Activated T-helper 9 cell treated with anti-CD3 and anti-CD28 coated beads, Interleukin-2, amount 50 U/mL, for 16 hours (primary cell): Measurements from ENCODE around the gene ZNF514.

Source experiments
- DNase-seq: peaks from one replicate; pipeline ENCODE4 v3.0.0-alpha.2; 2020; ENCODE audit warnings: low read depth

Gene ZNF514

GRCh38 chr2:95159690-95160449 is at the start of gene ZNF514:
ZNF514 (minus strand) TSS chr2:95159848; CDS start chr2:95153253, 6,595 bp downstream.
- peak; percentile 68 for DNase-seq

GRCh38 chr2:95208106-95208505 is 48.5 kb upstream of the ZNF514 start:
- DNase-seq, result no peak

DNA sequence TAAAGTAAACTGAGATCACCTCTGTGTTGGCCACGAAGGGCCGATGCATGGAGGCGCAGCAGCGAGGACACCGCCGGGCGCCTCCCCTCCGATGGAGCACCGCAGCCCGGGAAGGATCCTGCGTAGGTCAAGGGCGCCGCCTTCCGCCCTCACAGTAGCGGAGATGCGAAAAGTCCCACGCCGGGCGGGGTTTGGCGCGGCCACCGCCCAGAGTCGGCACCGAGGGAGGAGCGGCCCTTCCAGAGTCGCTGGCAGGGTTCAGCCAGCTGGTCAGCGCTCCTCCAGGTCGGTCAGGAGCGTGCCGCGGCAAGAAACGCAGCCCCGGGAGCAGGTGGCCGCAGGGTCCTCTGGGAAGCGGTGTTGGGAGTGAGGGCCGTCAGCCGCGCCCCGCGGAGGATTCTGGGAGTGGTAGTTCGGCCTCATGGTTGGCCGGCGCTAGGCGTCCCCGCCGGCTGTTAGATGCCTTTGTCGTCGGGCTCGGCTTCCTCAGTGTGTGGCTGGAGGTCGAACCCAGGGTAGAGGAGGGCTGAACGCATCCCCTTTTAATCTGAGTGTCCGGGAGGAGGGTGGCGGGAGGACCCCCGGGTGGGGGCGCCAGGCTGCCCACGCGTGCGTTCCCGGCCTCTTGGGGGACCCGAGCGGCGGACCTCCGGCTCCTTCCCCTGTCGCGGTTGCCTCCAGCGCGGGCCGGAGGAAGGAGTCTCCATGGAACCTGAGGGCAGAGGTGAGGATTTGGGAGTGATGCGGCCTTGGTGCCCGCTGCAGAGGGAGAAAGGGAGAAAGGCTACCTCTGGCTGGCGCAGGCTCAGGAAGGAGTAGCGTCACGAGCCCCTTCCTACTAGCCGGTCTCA is 47.7 kb upstream of the ZNF514 start, which contains the start of gene ZNF892:
Gene ZNF892, plus strand, starts transcription at position 411 of the 851 bp plus-strand sequence. Its CDS starts 295 bp downstream, at position 706.
- peak; percentile 65 for DNase-seq

DNA sequence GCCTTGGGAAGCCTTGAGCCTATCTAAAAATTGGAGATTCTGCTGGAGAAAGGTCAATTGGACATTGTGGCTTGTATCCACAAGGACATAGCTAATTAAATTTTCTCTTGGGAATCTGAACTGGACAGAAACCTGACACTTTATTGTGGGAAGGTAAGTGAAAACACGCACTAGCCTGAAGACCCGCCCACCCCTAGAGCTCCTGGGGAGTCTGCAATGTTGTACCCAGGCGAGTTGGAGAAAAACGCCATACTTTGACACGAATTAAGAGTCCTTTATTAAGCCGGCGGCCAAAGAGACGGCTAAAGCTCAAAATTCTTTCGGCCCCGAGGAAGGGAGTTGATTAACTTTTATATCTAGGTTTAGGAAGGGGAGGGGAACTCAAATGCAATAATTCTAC is 46.4 kb upstream of the ZNF514 start:
- DNase-seq, result no peak

GRCh38 chr2:95204396-95204795 is 44.7 kb upstream of the ZNF514 start:
- DNase-seq, result no peak

GRCh38 chr2:95203911-95204310 is 44.3 kb upstream of the ZNF514 start:
- DNase-seq, result no peak

DNA sequence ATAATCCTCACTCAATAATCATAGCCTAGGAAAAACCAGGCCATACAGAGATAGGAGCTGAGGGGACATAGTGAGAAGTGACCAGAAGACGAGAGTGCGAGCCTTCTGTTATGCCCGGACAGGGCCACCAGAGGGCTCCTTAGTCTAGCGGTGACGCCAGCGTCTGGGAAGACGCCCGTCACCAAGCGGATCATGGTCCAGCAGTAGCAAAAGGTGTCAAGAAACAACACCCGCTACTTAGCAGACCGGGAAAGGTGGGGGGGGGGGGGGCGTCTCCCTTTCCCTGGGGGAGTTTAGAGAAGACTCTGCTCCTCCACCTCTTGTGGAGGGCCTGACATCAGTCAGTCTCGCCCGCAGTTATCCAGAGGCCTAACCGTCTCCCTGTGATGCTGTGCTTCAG is 33.3 kb upstream of the ZNF514 start:
- peak; percentile 10 for DNase-seq

DNA sequence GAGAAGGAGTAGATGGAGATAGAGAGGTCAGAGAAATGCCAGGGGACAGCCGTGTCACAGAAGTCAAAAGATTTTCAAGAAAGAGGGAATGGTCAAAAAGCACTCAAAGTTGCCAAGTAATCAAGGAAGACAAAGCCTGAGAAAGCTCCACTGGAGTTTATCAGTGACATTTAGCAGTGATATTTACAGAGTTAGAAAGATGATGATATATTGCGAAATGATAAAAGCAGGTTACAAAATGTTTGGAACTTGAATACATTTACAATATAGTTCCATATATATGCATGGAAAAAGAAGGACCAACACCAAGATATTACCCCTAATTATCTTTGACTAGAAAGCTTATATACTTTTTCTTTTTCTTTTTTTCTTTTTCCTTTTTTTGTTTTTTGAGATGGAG is 26.3 kb upstream of the ZNF514 start:
- no peak for DNase-seq

- no peak for DNase-seq
Measured at GRCh38 chr2:95185197-95185596, 25.5 kb upstream of the ZNF514 start.

DNA sequence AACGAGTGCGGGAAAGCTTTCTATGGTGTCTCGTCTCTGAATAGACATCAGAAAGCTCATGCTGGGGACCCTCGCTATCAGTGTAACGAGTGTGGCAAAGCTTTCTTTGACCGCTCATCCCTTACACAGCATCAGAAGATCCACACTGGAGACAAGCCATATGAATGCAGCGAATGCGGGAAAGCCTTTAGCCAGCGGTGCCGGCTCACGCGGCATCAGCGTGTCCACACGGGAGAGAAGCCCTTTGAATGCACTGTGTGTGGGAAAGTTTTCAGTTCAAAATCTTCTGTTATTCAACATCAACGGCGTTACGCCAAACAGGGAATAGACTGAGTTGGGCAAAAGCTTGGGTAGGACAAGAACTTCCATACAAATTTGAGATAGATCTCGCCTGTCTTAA is 22.1 kb upstream of the ZNF514 start:
- DNase-seq, result no peak

DNA sequence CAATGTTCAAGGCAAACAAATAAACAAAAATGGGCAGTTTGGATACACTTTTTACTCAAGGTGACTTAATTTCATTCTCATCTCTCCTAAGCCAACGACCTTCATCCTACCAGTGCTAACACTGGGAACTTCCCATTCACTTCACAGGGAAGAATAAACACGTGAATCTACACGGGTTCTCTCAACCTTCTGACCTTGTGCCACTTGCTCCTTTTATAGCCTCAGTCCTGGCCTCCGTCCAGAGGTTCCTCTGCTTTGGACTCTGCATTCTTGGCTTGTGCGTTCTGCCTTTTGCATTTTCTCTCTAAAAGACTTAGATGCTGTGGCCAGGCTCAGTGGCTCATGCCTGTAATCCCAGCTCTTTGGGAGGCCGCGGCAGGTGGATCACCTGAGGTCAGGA is 19.8 kb upstream of the ZNF514 start:
- DNase-seq, result no peak

DNA sequence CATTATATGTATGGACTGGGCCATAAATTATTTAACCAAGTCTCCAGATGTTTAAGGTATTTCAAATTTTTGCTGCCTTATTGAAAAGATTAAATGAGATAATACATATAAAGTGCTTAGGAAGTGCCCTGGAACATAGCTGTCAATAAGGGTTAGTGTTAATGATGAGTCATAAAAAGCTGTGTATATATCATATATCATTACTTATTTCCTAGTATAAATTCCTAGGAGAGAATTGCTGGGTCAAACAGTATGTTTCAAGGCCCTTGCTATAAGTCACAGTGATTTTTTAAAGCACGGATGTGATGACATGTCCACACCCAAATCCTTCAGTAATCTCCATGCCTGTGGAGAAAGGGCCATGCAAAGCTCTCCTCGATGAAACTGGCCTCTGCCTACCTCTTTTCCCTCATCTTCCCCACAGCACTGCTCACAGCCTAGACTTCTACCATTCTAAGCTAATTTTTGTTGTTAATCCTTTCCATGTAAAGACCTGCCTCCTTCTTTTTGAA is 14.4 kb upstream of the ZNF514 start:
- no peak for DNase-seq

DNA sequence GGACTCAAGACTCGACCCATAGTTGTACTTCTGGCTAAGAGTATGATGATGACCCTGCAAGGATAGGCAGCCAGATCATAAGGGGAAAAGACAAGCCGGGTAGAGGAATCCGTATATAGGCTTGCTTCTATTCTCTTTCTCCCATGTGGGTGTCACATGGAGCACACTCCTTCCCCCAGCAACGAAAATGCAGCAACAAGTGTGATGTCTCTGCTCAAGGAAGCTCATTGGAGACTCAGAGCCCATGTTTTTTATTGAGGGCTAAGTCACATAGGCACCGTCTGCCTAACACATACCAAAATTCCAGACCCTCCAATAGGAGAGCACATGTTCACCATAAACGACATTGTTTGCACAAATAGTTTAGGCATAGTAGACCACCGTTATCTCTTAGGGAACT is 12.3 kb upstream of the ZNF514 start:
- no peak for DNase-seq

- no peak for DNase-seq
Measured at GRCh38 chr2:95166065-95166763, 6.6 kb upstream of the ZNF514 start.

GRCh38 chr2:95165371-95166064 is 5.9 kb upstream of the ZNF514 start, which contains the start of gene ZNF2:
ZNF2 (plus strand) TSS chr2:95165809; CDS start chr2:95176227, 10,418 bp downstream.
- DNase-seq, result peak; percentile 96

DNA sequence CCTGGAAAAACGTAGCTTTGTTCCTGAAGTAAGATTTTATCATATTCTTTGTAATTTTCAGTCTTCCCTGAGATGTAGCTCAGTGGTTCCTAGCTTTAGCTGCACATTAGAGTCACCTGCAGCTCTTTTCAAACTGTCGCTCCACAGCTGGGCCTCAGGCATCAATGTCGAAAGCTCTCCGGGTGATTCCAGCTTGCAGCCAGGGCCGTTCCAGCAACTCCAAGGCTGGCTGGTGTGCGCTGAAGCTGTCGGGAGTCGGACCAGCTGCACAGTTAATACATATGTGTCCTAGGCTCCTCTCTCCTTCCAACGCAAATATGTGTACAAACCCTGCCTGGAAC is 5.4 kb upstream of the ZNF514 start:
- no peak for DNase-seq

DNA sequence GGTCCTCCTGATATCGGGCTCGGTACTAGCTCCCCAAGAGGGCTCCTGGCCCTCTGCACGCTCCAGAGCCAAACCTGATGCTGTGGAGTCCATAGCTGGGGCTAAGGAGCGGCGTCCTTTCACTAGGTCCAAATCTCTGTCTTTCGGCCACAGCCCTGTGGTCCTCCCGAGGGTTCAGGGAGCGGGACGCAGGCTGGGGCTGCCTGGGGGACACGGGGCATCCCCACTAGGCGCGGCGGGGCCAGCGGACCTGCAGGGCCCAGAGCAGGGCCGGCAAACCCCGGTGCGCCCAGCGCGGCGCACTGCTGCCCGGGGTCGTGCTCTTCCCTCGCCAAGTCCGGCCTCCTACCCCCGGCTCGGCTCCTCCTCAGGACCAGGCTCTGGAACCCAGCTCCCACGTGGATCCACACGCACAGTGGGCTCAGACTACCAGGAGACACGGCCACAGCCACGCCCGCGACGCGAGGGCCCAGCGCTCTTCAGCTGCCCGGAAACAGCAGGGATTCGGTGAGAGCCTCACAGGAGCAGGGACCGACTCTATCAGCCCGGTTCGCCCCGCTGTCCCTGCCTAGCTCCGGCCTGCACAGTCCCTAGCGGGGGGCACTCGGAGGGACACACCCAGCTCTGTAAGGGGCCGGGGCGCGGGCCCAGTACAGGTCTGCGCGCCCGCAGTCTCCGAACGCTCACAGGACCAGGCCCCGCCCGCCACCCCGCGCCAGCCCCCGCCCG is 593 bp downstream of the ZNF514 start:
- no peak for DNase-seq

DNA sequence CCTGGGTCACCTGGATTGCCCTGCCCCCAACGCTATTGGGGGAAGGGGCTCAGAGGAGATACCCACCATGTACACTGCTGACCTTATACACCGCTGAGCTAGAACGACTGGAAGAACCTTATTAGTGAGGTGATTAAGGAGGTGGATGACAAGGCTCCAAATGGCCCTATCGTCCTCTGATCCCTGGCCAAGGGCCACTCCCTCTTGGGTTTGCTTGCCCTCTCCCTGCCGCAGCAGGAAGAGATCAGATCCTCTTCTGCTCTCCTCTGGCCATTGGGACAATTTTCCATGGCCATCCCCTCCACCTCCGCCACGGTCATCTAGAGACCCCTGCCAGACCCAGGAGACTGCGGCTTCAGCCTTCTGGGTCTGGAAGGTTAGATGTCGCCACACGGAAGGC is 1.2 kb downstream of the ZNF514 start:
- no peak for DNase-seq

DNA sequence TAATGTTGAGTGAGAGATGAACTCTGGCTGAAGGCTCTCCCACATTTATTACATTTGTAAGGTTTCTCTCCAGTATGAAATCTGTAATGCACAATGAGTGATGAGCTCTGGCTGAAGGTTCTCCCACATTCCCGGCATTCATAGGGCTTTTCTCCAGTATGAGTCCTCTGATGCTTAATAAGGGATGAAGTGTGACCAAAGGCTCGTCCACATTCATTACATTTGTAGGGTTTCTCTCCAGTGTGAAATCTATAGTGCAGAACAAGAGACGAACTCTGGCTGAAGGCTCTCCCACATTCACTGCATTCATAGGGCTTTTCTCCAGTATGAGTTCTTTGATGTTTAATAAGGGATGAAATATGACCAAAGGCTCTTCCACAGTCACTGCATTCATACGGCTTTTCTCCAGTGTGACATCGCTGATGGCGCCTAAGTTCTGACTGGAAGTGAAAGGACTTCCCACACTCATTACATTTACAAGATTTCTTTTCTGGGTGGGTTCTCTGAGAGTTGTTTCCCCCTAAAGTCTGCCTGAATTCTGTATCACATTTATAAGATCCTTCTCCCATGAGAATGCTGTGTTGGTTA is 10.2 kb downstream of the ZNF514 start:
- no peak for DNase-seq

- DNase-seq, result no peak
Measured at GRCh38 chr2:95143838-95144237, 15.8 kb downstream of the ZNF514 start.

DNA sequence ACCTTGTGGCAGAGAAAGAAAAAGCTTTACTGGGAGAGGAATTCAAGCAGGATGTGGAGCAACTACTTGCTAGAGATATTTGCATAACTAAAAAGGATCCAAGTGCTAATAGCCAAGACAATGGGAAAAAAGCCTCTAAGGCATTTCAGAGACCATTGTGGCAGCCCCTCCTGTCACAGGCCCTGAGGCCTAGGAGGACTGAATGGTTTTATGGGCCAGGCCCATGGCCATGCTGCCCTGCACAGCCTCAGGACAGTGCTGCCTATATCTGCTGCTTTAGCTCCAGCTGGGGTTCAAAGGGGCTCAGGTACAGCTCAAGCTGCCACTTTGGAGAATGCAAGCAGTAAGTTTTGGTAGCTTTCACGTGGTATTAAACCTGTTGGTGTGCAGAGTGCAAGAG is 20.9 kb downstream of the ZNF514 start:
- DNase-seq, result no peak
